Keratinocyte (primary cell): ENCODE data around the gene GNB4.

Experiments used
- EZH2 ChIP-seq: IDR thresholded peaks from one replicate; pipeline ENCODE4 v1.6.1; 2012; ENCODE audit warnings: inconsistent platforms, mild to moderate bottlenecking, low read length, moderate library complexity
- TF ChIP-seq, protein P1 (sequence below), 3 experiments: IDR thresholded peaks in 1 of 3; conservative IDR thresholded peaks in 1 of 3; optimal IDR thresholded peaks in 1 of 3; 2 replicates in 2 of 3; 3 replicates in 1 of 3; pipeline versions ENCODE3 to v1.5.1; 2011; ENCODE audit warnings: low read length in 3 of 3, mild to moderate bottlenecking in 3 of 3, moderate library complexity in 2 of 3, control low read depth in 1 of 3, inconsistent platforms in 1 of 3; ENCODE audit not compliant: insufficient read depth in 2 of 3; ENCODE audit errors: extremely low read depth in 1 of 3

DNA sequence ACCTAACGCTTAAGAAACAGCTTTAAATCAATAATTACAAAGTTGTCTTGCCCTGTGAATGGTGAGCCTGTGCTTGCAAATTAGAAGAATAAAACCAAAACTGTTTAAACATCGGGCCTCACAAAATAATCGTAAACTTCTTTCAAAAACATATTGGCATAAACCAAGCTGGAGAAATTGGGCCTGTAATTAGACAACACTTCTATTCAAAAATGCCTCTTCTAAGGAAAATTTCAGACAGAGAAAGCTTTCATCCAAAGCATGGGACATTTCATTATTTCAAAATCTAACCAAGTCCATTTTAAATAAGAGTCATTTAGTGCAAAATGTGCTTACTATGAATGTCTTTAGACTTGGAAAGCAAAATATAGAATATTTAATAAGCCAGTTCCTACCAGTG lies 35.5 kb upstream of the GNB4 start:
- TF ChIP-seq EZH2: no peak
- TF ChIP-seq, protein P1, sequence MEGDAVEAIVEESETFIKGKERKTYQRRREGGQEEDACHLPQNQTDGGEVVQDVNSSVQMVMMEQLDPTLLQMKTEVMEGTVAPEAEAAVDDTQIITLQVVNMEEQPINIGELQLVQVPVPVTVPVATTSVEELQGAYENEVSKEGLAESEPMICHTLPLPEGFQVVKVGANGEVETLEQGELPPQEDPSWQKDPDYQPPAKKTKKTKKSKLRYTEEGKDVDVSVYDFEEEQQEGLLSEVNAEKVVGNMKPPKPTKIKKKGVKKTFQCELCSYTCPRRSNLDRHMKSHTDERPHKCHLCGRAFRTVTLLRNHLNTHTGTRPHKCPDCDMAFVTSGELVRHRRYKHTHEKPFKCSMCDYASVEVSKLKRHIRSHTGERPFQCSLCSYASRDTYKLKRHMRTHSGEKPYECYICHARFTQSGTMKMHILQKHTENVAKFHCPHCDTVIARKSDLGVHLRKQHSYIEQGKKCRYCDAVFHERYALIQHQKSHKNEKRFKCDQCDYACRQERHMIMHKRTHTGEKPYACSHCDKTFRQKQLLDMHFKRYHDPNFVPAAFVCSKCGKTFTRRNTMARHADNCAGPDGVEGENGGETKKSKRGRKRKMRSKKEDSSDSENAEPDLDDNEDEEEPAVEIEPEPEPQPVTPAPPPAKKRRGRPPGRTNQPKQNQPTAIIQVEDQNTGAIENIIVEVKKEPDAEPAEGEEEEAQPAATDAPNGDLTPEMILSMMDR (optimal IDR thresholded peaks at IDR 0.05 in 1 of 3, IDR thresholded peaks at IDR 0.05 in 1 of 3, conservative IDR thresholded peaks at IDR 0.05 in 1 of 3; ENCODE audit: extremely low read depth in 1 of 3, insufficient read depth in 2 of 3, low read length in 3 of 3): no peak
